ACC112 (cell line): ENCODE data around the gene COL18A1.

Source experiments
- H2AFZ ChIP-seq: fragments of 200-600 bp; sonication (generic); one replicate; pipeline ENCODE4 v1.6.0; 2017; ENCODE audit warnings: antibody characterized with exemption, low read length; ENCODE audit not compliant: unreplicated experiment
- H3K27ac ChIP-seq: fragments of 200-600 bp; sonication (generic); 2 replicates; pipeline ENCODE4 v1.5.1; 2014; ENCODE audit warnings: low read depth, mild to moderate bottlenecking, antibody characterized with exemption, low read length, moderate library complexity
- H3K27me3 ChIP-seq: fragments of 200-600 bp; sonication (generic); 2 replicates; pipeline ENCODE4 v1.6.1; 2014; ENCODE audit warnings: mild to moderate bottlenecking, antibody characterized with exemption, low read length, moderate library complexity, mixed read lengths; ENCODE audit not compliant: insufficient read depth
- H3K36me3 ChIP-seq: fragments of 200-600 bp; sonication (generic); 2 replicates; pipeline ENCODE4 v1.6.1; 2016; ENCODE audit warnings: mild to moderate bottlenecking, antibody characterized with exemption, low read length, moderate library complexity, mixed read lengths; ENCODE audit not compliant: insufficient read depth
- H3K4me1 ChIP-seq: fragments of 200-600 bp; sonication (generic); one replicate; pipeline ENCODE4 v1.6.1; 2016; ENCODE audit warnings: low read length, mixed read lengths; ENCODE audit not compliant: insufficient read depth, unreplicated experiment, control insufficient read depth
- H3K4me3 ChIP-seq: fragments of 200-600 bp; sonication (generic); 2 replicates; pipeline ENCODE4 v1.5.1; 2014; ENCODE audit warnings: mild to moderate bottlenecking, low read depth, low read length
- H3K79me2 ChIP-seq: fragments of 200-600 bp; sonication (generic); one replicate; pipeline ENCODE4 v1.6.0; 2016; ENCODE audit warnings: low read length; ENCODE audit not compliant: control insufficient read depth, unreplicated experiment, insufficient read depth

The COL18A1 gene

GRCh38 chr21:45391743-45392572 is 13.0 kb upstream of the COL18A1 start:
- Histone ChIP-seq H3K4me1 (peaks cover 9% of the 10 kb centered on the region), H2AFZ (no peak overlapping the region), H3K79me2 (no peaks in the 10 kb centered on the region), H3K36me3 (no peaks in the 10 kb centered on the region), H3K4me3 (no peak overlapping the region), H3K27me3 (peaks cover 5% of the 10 kb centered on the region; the same call in 1 of the 2 replicates), H3K27ac (no peak overlapping the region)

GRCh38 chr21:45392573-45392971 is 12.4 kb upstream of the COL18A1 start:
- no peak overlapping the region for H3K4me3 ChIP-seq
- H2AFZ ChIP-seq, result no peak overlapping the region
- H3K36me3 ChIP-seq, result no peaks in the 10 kb centered on the region
- H3K4me1 ChIP-seq, result peaks cover 3% of the 10 kb centered on the region
- no peak overlapping the region for H3K27ac ChIP-seq
- H3K27me3 ChIP-seq, result peaks cover 5% of the 10 kb centered on the region
- H3K79me2 ChIP-seq, result no peaks in the 10 kb centered on the region

- H3K27ac ChIP-seq, result no peak overlapping the region
- no peaks in the 10 kb centered on the region for H3K79me2 ChIP-seq
- no peaks in the 10 kb centered on the region for H3K4me1 ChIP-seq
- H3K27me3 ChIP-seq, result peaks cover 5% of the 10 kb centered on the region
- H2AFZ ChIP-seq, result no peak overlapping the region
- no peak overlapping the region for H3K4me3 ChIP-seq
- no peaks in the 10 kb centered on the region for H3K36me3 ChIP-seq
Observed at GRCh38 chr21:45393021-45393420, 11.9 kb upstream of the COL18A1 start.

- Histone ChIP-seq H3K27ac (no peak overlapping the region), H3K79me2 (no peaks in the 10 kb centered on the region), H2AFZ (no peak overlapping the region), H3K27me3 (peaks cover 9% of the 10 kb centered on the region), H3K4me1 (no peaks in the 10 kb centered on the region), H3K36me3 (no peaks in the 10 kb centered on the region), H3K4me3 (no peak overlapping the region)
Observed at GRCh38 chr21:45393833-45394638, 10.9 kb upstream of the COL18A1 start.

GRCh38 chr21:45396620-45396995 is 8.4 kb upstream of the COL18A1 start:
- no peak overlapping the region for H2AFZ ChIP-seq
- no peaks in the 10 kb centered on the region; the same call in 1 of the 2 replicates for H3K36me3 ChIP-seq
- no peak overlapping the region for H3K4me3 ChIP-seq
- no peaks in the 10 kb centered on the region for H3K79me2 ChIP-seq
- H3K27me3 ChIP-seq, result peaks cover 27% of the 10 kb centered on the region
- H3K27ac ChIP-seq, result no peak overlapping the region
- no peaks in the 10 kb centered on the region for H3K4me1 ChIP-seq

- no peak overlapping the region for H3K27ac ChIP-seq
- H3K27me3 ChIP-seq, result peaks cover 32% of the 10 kb centered on the region
- no peaks in the 10 kb centered on the region for H3K4me1 ChIP-seq
- no peaks in the 10 kb centered on the region for H3K79me2 ChIP-seq
- H2AFZ ChIP-seq, result no peak overlapping the region
- H3K36me3 ChIP-seq, result no peaks in the 10 kb centered on the region; the same call in 1 of the 2 replicates
- no peak overlapping the region for H3K4me3 ChIP-seq
Observed at GRCh38 chr21:45397381-45397780, 7.6 kb upstream of the COL18A1 start.

GRCh38 chr21:45401054-45401518 is 3.9 kb upstream of the COL18A1 start:
- no peak overlapping the region for H2AFZ ChIP-seq
- H3K36me3 ChIP-seq, result no peaks in the 10 kb centered on the region; the same call in 1 of the 2 replicates
- H3K4me3 ChIP-seq, result no peak overlapping the region
- no peak overlapping the region for H3K27ac ChIP-seq
- peaks cover 40% of the 10 kb centered on the region for H3K27me3 ChIP-seq
- no peaks in the 10 kb centered on the region for H3K4me1 ChIP-seq
- H3K79me2 ChIP-seq, result no peaks in the 10 kb centered on the region

- no peaks in the 10 kb centered on the region for H3K79me2 ChIP-seq
- H3K4me3 ChIP-seq, result no peak overlapping the region
- H3K27me3 ChIP-seq, result peaks cover 37% of the 10 kb centered on the region
Observed at GRCh38 chr21:45401916-45402900, 2.8 kb upstream of the COL18A1 start.

GRCh38 chr21:45403133-45403824 is 1.7 kb upstream of the COL18A1 start:
- Histone ChIP-seq H3K4me1 (no peaks in the 10 kb centered on the region), H3K27ac (no peak overlapping the region), H3K27me3 (peaks cover 37% of the 10 kb centered on the region), H3K4me3 (no peak overlapping the region), H2AFZ (no peak overlapping the region), H3K79me2 (no peaks in the 10 kb centered on the region), H3K36me3 (no peaks in the 10 kb centered on the region; the same call in 1 of the 2 replicates)

More at GRCh38 chr21:45401916-45402900, 2.8 kb upstream of the COL18A1 start:
- H2AFZ ChIP-seq, result no peak overlapping the region
- no peaks in the 10 kb centered on the region for H3K4me1 ChIP-seq
- no peaks in the 10 kb centered on the region; the same call in 1 of the 2 replicates for H3K36me3 ChIP-seq
- no peak overlapping the region for H3K27ac ChIP-seq
